T1000 (cell line): Measurements from ENCODE around the gene ELOVL6.
"Not testable (repeated sequence)": the region's sequence is repeated elsewhere in the genome, so short reads cannot be mapped to it uniquely, and the experiment has no call there.

Source experiments
- DNase-seq: peaks from one replicate; lab custom pipeline; 2025; ENCODE audit warnings: mixed read lengths; lab: John Stamatoyannopoulos, UW

Gene ELOVL6

GRCh38 chr4:110198435-110199416, at the start of gene ELOVL6:
ELOVL6 (minus strand) TSS chr4:110198615; CDS start chr4:110198335, 280 bp downstream.
- DNase-seq, result peak; percentile 66

- no peak for DNase-seq
Measured at GRCh38 chr4:110248100-110248499, 49.7 kb upstream of the ELOVL6 start.

GRCh38 chr4:110247591-110247990, 49.2 kb upstream of the ELOVL6 start:
- DNase-seq, result no peak

GRCh38 chr4:110245577-110245976, 47.2 kb upstream of the ELOVL6 start:
- no peak for DNase-seq

GRCh38 chr4:110236324-110236723, 37.9 kb upstream of the ELOVL6 start:
- DNase-seq, result no peak

GRCh38 chr4:110233581-110233980, 35.2 kb upstream of the ELOVL6 start:
- DNase-seq, result not testable (repeated sequence)

GRCh38 chr4:110231869-110232268, 33.5 kb upstream of the ELOVL6 start:
- no peak for DNase-seq

- DNase-seq, result no peak
Measured at GRCh38 chr4:110229266-110229665, 30.9 kb upstream of the ELOVL6 start.

GRCh38 chr4:110224812-110225211, 26.4 kb upstream of the ELOVL6 start:
- DNase-seq, result no peak

GRCh38 chr4:110224142-110224541, 25.7 kb upstream of the ELOVL6 start:
- no peak for DNase-seq

GRCh38 chr4:110218935-110219334, 20.5 kb upstream of the ELOVL6 start:
- DNase-seq, result not testable (repeated sequence)

- not testable (repeated sequence) for DNase-seq
Measured at GRCh38 chr4:110217181-110217580, 18.8 kb upstream of the ELOVL6 start.

- no peak for DNase-seq
Measured at GRCh38 chr4:110216129-110216528, 17.7 kb upstream of the ELOVL6 start.

GRCh38 chr4:110211770-110212061, 13.3 kb upstream of the ELOVL6 start:
- no peak for DNase-seq

GRCh38 chr4:110211007-110211769, 12.8 kb upstream of the ELOVL6 start:
- no peak for DNase-seq

- DNase-seq, result no peak
Measured at GRCh38 chr4:110208419-110208818, 10.0 kb upstream of the ELOVL6 start.

GRCh38 chr4:110207233-110207632, 8.8 kb upstream of the ELOVL6 start:
- no peak for DNase-seq

- no peak for DNase-seq
Measured at GRCh38 chr4:110202024-110202423, 3.6 kb upstream of the ELOVL6 start.

- DNase-seq, result no peak
Measured at GRCh38 chr4:110201502-110201901, 3.1 kb upstream of the ELOVL6 start.

GRCh38 chr4:110200689-110201088, 2.3 kb upstream of the ELOVL6 start:
- no peak for DNase-seq

- no peak for DNase-seq
Measured at GRCh38 chr4:110198049-110198434, 373 bp downstream of the ELOVL6 start.

- peak; percentile 22 for DNase-seq
Measured at GRCh38 chr4:110197529-110198042, 829 bp downstream of the ELOVL6 start.
